Trophoblast cell (in vitro differentiated cells and primary cell): Measurements from ENCODE around the gene FCHSD2.
A peak's percentile ranks its signal among the peaks of the same experiment; 100 is the strongest.
"Not testable (repeated sequence)": the region's sequence is repeated elsewhere in the genome, so short reads cannot be mapped to it uniquely, and the experiment has no call there.

Source experiments
- DNase-seq, 2 donors: peaks; one replicate each; pipeline ENCODE4 v3.0.0-alpha.2; 2016
- H2AFZ ChIP-seq: 2 replicates; pipeline ENCODE4 v1.6.1; 2013; ENCODE audit warnings: low read length, moderate library complexity, mild to moderate bottlenecking; ENCODE audit not compliant: insufficient read depth, poor library complexity
- H2AK5ac ChIP-seq: 2 replicates; pipeline ENCODE4 v1.6.1; 2013; ENCODE audit warnings: mild to moderate bottlenecking, low read length
- H2BK120ac ChIP-seq: 2 replicates; pipeline ENCODE4 v1.6.1; 2013; ENCODE audit warnings: low read length, mild to moderate bottlenecking, moderate library complexity; ENCODE audit not compliant: insufficient read depth, poor library complexity
- H2BK12ac ChIP-seq: 2 replicates; pipeline ENCODE4 v1.6.1; 2013; ENCODE audit warnings: mild to moderate bottlenecking, low read length, moderate library complexity
- H2BK5ac ChIP-seq: 2 replicates; pipeline ENCODE4 v1.6.1; 2013; ENCODE audit warnings: low read length, low read depth, moderate library complexity, mild to moderate bottlenecking; ENCODE audit not compliant: poor library complexity
- H3K14ac ChIP-seq: 2 replicates; pipeline ENCODE4 v1.6.1; 2013; ENCODE audit warnings: mild to moderate bottlenecking, low read length
- H3K18ac ChIP-seq: 2 replicates; pipeline ENCODE4 v1.6.1; 2013; ENCODE audit warnings: mild to moderate bottlenecking, low read length
- H3K23ac ChIP-seq: 2 replicates; pipeline ENCODE4 v1.6.1; 2013; ENCODE audit warnings: low read length
- H3K27ac ChIP-seq: 2 replicates; pipeline ENCODE4 v1.5.1; 2013; ENCODE audit warnings: low read depth, mild to moderate bottlenecking, inconsistent platforms, low read length, moderate library complexity
- H3K27me3 ChIP-seq: 2 replicates; pipeline ENCODE4 v1.6.1; 2013; ENCODE audit warnings: inconsistent platforms, mild to moderate bottlenecking, low read length, moderate library complexity; ENCODE audit not compliant: insufficient read depth
- H3K36me3 ChIP-seq, 2 experiments: 1 replicate in 1 of 2; 2 replicates in 1 of 2; pipeline ENCODE4 v1.6.1; 2013; ENCODE audit warnings: low read length in 2 of 2, mild to moderate bottlenecking in 2 of 2, moderate library complexity in 1 of 2; ENCODE audit not compliant: insufficient read depth in 2 of 2, control insufficient read depth in 1 of 2
- H3K4ac ChIP-seq: 2 replicates; pipeline ENCODE4 v1.6.1; 2013; ENCODE audit warnings: low read depth, mild to moderate bottlenecking, low read length, moderate library complexity
- H3K4me1 ChIP-seq, 2 experiments: 1 replicate in 1 of 2; 2 replicates in 1 of 2; pipeline ENCODE4 v1.6.1; 2013; ENCODE audit warnings: low read length in 2 of 2, mild to moderate bottlenecking in 2 of 2, moderate library complexity in 1 of 2; ENCODE audit not compliant: insufficient read depth in 2 of 2, control insufficient read depth in 1 of 2
- H3K4me2 ChIP-seq: 2 replicates; pipeline ENCODE4 v1.6.1; 2013; ENCODE audit warnings: inconsistent platforms, mild to moderate bottlenecking, low read length, moderate library complexity
- H3K4me3 ChIP-seq: 2 replicates; pipeline ENCODE4 v1.5.1; 2013; ENCODE audit warnings: mild to moderate bottlenecking, low read depth, low read length, inconsistent platforms
- H3K79me1 ChIP-seq: one replicate; pipeline ENCODE4 v1.6.1; 2013; ENCODE audit warnings: low read length
- H3K79me2 ChIP-seq: 2 replicates; pipeline ENCODE4 v1.6.1; 2013; ENCODE audit warnings: low read length, mild to moderate bottlenecking; ENCODE audit not compliant: control insufficient read depth, insufficient read depth, poor library complexity
- H3K9ac ChIP-seq: 2 replicates; pipeline ENCODE4 v1.6.1; 2013; ENCODE audit warnings: mild to moderate bottlenecking, low read length
- H3K9me3 ChIP-seq: 2 replicates; pipeline ENCODE4 v1.6.1; 2013; ENCODE audit warnings: low read depth, mild to moderate bottlenecking, control low read depth, inconsistent platforms, low read length; ENCODE audit not compliant: insufficient read depth
- H4K12ac ChIP-seq: 2 replicates; pipeline ENCODE4 v1.6.1; 2013; ENCODE audit warnings: low read depth, mild to moderate bottlenecking, low read length, moderate library complexity
- H4K8ac ChIP-seq: 2 replicates; pipeline ENCODE4 v1.6.1; 2013; ENCODE audit warnings: low read depth, mild to moderate bottlenecking, low read length, moderate library complexity
- H4K91ac ChIP-seq: one replicate; pipeline ENCODE4 v1.6.1; 2013; ENCODE audit warnings: low read depth, mild to moderate bottlenecking, low read length, moderate library complexity
- WGBS: extraction: QIAGEN DNeasy Blood & Tissue Kit; methylation state at CpG from one replicate; pipeline ENCODE4 v1.1.7; 2013; ENCODE audit warnings: missing lambda C conversion rate; ENCODE audit not compliant: insufficient read length, insufficient coverage; ENCODE audit errors: extremely low coverage; 5-methylcytosine and 5-hydroxymethylcytosine counted together

Gene FCHSD2

DNA sequence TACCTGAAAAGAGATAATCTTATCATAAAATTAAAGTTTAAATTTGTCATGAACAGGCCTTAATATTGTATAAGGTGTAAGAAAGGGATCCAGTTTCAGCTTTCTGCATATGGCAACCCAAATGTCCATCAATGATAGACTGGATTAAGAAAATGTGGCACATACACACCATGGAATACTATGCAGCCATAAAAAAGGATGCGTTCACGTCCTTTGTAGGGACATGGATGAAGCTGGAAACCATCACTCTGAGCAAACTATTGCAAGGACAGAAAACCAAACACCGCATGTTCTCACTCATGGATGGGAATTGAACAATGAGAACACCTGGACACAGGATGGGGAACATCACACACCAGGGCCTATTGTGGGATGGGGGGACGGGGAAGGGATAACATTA is 18.2 kb downstream of the FCHSD2 start:
- not testable (repeated sequence) for H3K9me3 ChIP-seq, H3K79me1 ChIP-seq, H3K23ac ChIP-seq, H2BK120ac ChIP-seq, H2BK12ac ChIP-seq, H2AFZ ChIP-seq, H3K4me2 ChIP-seq, H4K91ac ChIP-seq, H3K4ac ChIP-seq, H3K4me1 ChIP-seq, H2AK5ac ChIP-seq, H4K12ac ChIP-seq, H3K14ac ChIP-seq, H2BK5ac ChIP-seq, H3K27ac ChIP-seq, H3K79me2 ChIP-seq, H3K36me3 ChIP-seq, H4K8ac ChIP-seq, H3K27me3 ChIP-seq, DNase-seq, H3K9ac ChIP-seq, H3K18ac ChIP-seq, H3K4me3 ChIP-seq
- WGBS, result no CpG with 5 or more reads among the region's 4 CpGs

DNA sequence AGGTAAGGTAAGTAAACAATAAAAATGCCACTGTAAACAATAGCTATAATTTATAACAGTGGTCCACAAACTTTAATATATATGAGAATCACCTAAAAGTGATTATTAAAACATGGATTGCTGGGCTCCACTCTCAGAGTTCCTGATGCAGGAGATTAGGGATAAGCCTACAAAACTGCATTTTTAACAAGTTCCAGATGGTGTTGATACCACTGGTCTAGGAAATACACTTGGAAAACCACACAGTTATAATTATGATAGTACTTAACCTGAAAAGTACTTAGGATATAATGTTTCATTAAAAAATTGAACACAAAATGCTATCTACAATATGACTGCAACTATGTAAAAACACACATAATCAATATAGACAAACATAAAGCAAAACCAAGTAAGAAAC is 20.4 kb downstream of the FCHSD2 start:
- Histone ChIP-seq H3K27me3 (no peaks in the 10 kb centered on the region), H3K36me3 (peaks cover 0 to 3% of the 10 kb centered on the region in 2 experiments), H3K23ac (no peak overlapping the region), H2BK12ac (no peak overlapping the region), H3K79me2 (no peaks in the 10 kb centered on the region), H3K14ac (no peak overlapping the region), H3K9ac (no peak overlapping the region), H4K12ac (no peak overlapping the region), H3K27ac (no peak overlapping the region), H3K4ac (no peak overlapping the region), H2BK5ac (no peak overlapping the region), H2AFZ (no peak overlapping the region), H4K8ac (no peak overlapping the region), H3K9me3 (no peaks in the 10 kb centered on the region), H3K79me1 (no peaks in the 10 kb centered on the region), H3K4me3 (no peak overlapping the region), H2AK5ac (no peak overlapping the region), H3K18ac (no peak overlapping the region), H3K4me2 (no peak overlapping the region), H4K91ac (no peak overlapping the region), H2BK120ac (no peak overlapping the region), H3K4me1 (no peaks in the 10 kb centered on the region)
- DNase-seq, result peak in 1 of 2 donors; percentile 64

DNA sequence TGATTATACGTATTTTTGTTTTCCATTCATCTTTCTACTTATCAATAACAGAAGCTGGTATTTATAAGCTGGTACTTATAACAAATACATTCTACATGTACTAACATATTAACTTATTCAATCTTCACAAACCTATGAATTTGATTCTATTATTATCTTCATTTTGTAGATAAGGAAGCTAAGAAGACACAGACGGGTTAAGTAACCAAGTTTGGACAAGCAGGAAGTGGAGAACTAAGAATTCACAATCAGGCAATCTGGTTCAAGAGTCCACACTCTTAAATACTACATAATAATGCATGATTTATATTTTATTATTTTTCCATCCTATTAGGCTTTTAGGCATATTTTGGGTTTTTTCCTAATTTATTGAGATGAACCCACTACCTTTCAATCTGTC is 25.0 kb downstream of the FCHSD2 start:
- Histone ChIP-seq H2BK12ac (no peak overlapping the region), H3K4ac (no peak overlapping the region), H3K79me1 (peaks cover 4% of the 10 kb centered on the region), H2AK5ac (no peak overlapping the region), H2BK5ac (no peak overlapping the region), H3K27me3 (no peaks in the 10 kb centered on the region), H3K9me3 (no peaks in the 10 kb centered on the region), H3K18ac (no peak overlapping the region), H3K4me2 (no peak overlapping the region), H2AFZ (no peak overlapping the region), H4K12ac (no peak overlapping the region), H3K27ac (no peak overlapping the region), H3K4me1 (peaks cover 0 to 6% of the 10 kb centered on the region in 2 experiments), H3K9ac (no peak overlapping the region), H3K14ac (no peak overlapping the region), H3K4me3 (no peak overlapping the region), H3K23ac (no peak overlapping the region), H4K91ac (no peak overlapping the region), H2BK120ac (no peak overlapping the region), H4K8ac (no peak overlapping the region), H3K79me2 (no peaks in the 10 kb centered on the region), H3K36me3 (no peaks in the 10 kb centered on the region)
- WGBS, result no CpG with 5 or more reads among the region's 2 CpGs
- no peak for DNase-seq

DNA sequence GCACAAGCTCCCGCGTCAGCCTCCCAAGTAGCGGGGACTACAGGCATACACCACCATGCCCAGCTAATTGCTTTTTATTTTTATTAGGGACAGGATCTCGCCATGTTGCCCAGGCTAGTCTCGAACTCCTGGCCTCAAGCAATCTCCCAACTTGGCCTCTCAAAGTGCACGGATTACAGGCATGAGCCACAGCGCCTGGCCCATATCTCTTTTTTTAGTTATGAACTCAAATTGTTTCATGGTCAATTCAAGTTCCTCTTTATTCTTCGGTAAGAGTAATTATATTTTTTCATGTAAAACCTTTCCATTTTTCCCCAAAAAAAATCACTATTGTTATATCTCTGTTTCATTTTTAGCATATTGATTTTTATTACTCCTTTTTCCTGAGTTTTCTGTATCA is 25.5 kb downstream of the FCHSD2 start:
- Histone ChIP-seq H4K8ac (no peak overlapping the region), H3K27ac (no peak overlapping the region), H3K79me1 (peaks cover 4% of the 10 kb centered on the region), H3K4me2 (no peak overlapping the region), H3K36me3 (no peaks in the 10 kb centered on the region), H4K12ac (no peak overlapping the region), H2BK12ac (no peak overlapping the region), H3K4me1 (peaks cover 0 to 6% of the 10 kb centered on the region in 2 experiments), H2AFZ (no peak overlapping the region), H2BK120ac (no peak overlapping the region), H3K9me3 (no peaks in the 10 kb centered on the region), H3K23ac (no peak overlapping the region), H3K27me3 (no peaks in the 10 kb centered on the region), H3K4me3 (no peak overlapping the region), H3K18ac (no peak overlapping the region), H3K79me2 (no peaks in the 10 kb centered on the region), H2AK5ac (no peak overlapping the region), H2BK5ac (no peak overlapping the region), H3K14ac (no peak overlapping the region), H3K4ac (no peak overlapping the region), H4K91ac (no peak overlapping the region), H3K9ac (no peak overlapping the region)
- WGBS, result no CpG with 5 or more reads among the region's 8 CpGs
- DNase-seq, result no peak
